ENCODE results near the gene NCS1.

DNA sequence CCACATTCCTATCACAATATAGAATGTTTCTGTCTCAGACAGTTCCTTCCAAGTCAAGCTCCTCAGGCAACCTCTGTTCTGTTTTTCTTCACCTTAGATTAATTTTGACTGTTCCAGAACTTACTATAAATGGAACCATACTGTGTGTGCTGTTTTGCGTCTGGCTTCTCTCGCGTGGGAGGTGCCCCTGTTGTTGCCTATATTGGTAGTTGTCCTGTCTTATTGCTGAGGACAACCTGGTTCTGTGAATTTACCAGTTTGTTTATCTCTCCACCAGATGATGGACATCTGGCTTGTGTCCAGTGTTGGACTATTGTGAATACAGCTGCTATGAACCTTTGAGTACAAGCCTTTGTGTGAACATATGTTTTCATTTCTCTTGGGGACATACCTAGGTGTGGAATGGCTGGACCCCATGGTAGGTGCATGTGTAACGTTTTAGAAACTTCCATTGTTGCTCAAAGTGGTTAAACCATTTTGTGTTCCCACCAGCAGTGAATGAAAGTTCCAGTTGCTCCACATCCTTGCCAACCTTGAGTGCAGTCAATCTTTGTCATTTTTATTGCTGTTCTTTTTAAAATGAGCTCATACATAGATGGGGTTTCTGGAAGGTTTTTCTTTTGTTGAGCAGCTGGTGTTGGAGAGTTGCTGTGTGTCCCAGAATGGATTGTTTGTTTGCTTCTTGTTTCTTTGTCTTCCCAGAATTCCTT lies 111.5 kb downstream of the NCS1 start:
- TF ChIP-seq, protein P1, sequence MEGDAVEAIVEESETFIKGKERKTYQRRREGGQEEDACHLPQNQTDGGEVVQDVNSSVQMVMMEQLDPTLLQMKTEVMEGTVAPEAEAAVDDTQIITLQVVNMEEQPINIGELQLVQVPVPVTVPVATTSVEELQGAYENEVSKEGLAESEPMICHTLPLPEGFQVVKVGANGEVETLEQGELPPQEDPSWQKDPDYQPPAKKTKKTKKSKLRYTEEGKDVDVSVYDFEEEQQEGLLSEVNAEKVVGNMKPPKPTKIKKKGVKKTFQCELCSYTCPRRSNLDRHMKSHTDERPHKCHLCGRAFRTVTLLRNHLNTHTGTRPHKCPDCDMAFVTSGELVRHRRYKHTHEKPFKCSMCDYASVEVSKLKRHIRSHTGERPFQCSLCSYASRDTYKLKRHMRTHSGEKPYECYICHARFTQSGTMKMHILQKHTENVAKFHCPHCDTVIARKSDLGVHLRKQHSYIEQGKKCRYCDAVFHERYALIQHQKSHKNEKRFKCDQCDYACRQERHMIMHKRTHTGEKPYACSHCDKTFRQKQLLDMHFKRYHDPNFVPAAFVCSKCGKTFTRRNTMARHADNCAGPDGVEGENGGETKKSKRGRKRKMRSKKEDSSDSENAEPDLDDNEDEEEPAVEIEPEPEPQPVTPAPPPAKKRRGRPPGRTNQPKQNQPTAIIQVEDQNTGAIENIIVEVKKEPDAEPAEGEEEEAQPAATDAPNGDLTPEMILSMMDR (conservative IDR thresholded peaks at IDR 0.05; ENCODE audit: low read length) = no peak
- TF ChIP-seq EZH2phosphoT487 (IDR thresholded peaks at IDR 0.05; ENCODE audit: borderline replicate concordance) = no peak

All from Loucy (cell line).